GM23338 (cell line): ENCODE data around the gene NLE1. TPM values are rescaled to one million over a fixed set of nuclear protein-coding genes. Genes with fewer than 3 reads are reported as not detected.

Source experiments
- ATAC-seq: fragments of 200-7000 bp; cut with Tn5 transposase; 3 replicates; pipeline ENCODE4 v1.9.1; 2020
- DNase-seq: peaks from one replicate; pipeline ENCODE4 v3.0.0-alpha.2; 2015; ENCODE audit warnings: low spot score
- H2AFZ ChIP-seq: fragments of 200-600 bp; sonication (generic); 2 replicates; pipeline ENCODE4 v1.8.0; 2016; ENCODE audit warnings: antibody characterized with exemption, mild to moderate bottlenecking, moderate library complexity
- H3F3A ChIP-seq: fragments of 200-600 bp; sonication (generic); replicated peaks from 2 replicates; pipeline ENCODE4 v1.8.0; 2017; ENCODE audit warnings: antibody characterized with exemption, mixed run types, low read depth
- H3K27ac ChIP-seq: fragments of 200-600 bp; sonication (generic); 2 replicates; pipeline ENCODE4 v1.6.1; 2016; ENCODE audit warnings: low read depth
- H3K27me3 ChIP-seq: fragments of 200-600 bp; sonication (generic); 2 replicates; pipeline ENCODE4 v1.8.0; 2016; ENCODE audit warnings: mild to moderate bottlenecking, mixed run types, moderate library complexity; ENCODE audit not compliant: insufficient read depth
- H3K36me3 ChIP-seq: fragments of 200-600 bp; sonication (generic); 2 replicates; pipeline ENCODE4 v1.8.0; 2016; ENCODE audit warnings: mild to moderate bottlenecking; ENCODE audit not compliant: insufficient read depth
- H3K4me1 ChIP-seq: fragments of 200-600 bp; sonication (generic); 2 replicates; pipeline ENCODE4 v1.8.0; 2016; ENCODE audit warnings: mild to moderate bottlenecking, moderate library complexity; ENCODE audit not compliant: insufficient read depth
- H3K4me2 ChIP-seq: fragments of 200-600 bp; sonication (generic); 2 replicates; pipeline ENCODE4 v1.7.1; 2017; ENCODE audit warnings: mixed run types
- H3K4me3 ChIP-seq: fragments of 200-600 bp; sonication (generic); 2 replicates; pipeline ENCODE4 v1.6.1; 2016; ENCODE audit warnings: mixed run types
- H3K79me2 ChIP-seq: fragments of 200-600 bp; sonication (generic); replicated peaks from 2 replicates; pipeline ENCODE4 v1.8.0; 2017; ENCODE audit warnings: mild to moderate bottlenecking; ENCODE audit not compliant: insufficient read depth
- H3K9me2 ChIP-seq: fragments of 200-600 bp; sonication (generic); 2 replicates; pipeline ENCODE4 v1.8.0; 2017; ENCODE audit not compliant: insufficient read depth
- H4K20me1 ChIP-seq: fragments of 200-600 bp; sonication (generic); replicated peaks from 2 replicates; pipeline ENCODE4 v1.8.0; 2017; ENCODE audit warnings: mild to moderate bottlenecking; ENCODE audit not compliant: insufficient read depth
- H3K27ac Mint-ChIP-seq: 2 replicates; pipeline ENCODE4 v1.8.0; 2020; ENCODE audit warnings: inconsistent platforms, mild to moderate bottlenecking, moderate library complexity, mixed read lengths
- H3K27me3 Mint-ChIP-seq: 3 replicates; pipeline ENCODE4 v1.8.0; 2022; ENCODE audit warnings: low read depth, mild to moderate bottlenecking, moderate library complexity, mixed read lengths, inconsistent platforms; ENCODE audit not compliant: insufficient read depth, poor library complexity
- H3K36me3 Mint-ChIP-seq: 3 replicates; pipeline ENCODE4 v1.8.0; 2021; ENCODE audit warnings: low read depth, mild to moderate bottlenecking, inconsistent platforms, moderate library complexity, mixed read lengths
- H3K4me1 Mint-ChIP-seq: 3 replicates; pipeline ENCODE4 v1.8.0; 2020; ENCODE audit warnings: mild to moderate bottlenecking, inconsistent platforms, mixed read lengths
- H3K4me3 Mint-ChIP-seq: 3 replicates; pipeline ENCODE4 v1.8.0; 2021; ENCODE audit warnings: moderate library complexity, mild to moderate bottlenecking, inconsistent platforms, mixed read lengths
- H3K9me3 Mint-ChIP-seq: 3 replicates; pipeline ENCODE4 v1.8.0; 2020; ENCODE audit warnings: moderate library complexity, mild to moderate bottlenecking, inconsistent platforms, mixed read lengths
- CREB1 ChIP-seq: fragments of 250-450 bp; sonication (Bioruptor Pico); IDR thresholded peaks from 2 replicates; pipeline ENCODE4 v1.5.0; 2020; ENCODE audit warnings: low read depth, mild to moderate bottlenecking, moderate library complexity
- EZH2 ChIP-seq: fragments of 200-600 bp; sonication (generic); IDR thresholded peaks from one replicate; pipeline ENCODE4 v1.8.0; 2017; ENCODE audit warnings: antibody characterized with exemption, mild to moderate bottlenecking, low read depth; ENCODE audit not compliant: unreplicated experiment
- EZH2phosphoT487 ChIP-seq: fragments of 200-600 bp; sonication (generic); IDR thresholded peaks from one replicate; pipeline ENCODE4 v1.8.1; 2018; ENCODE audit warnings: antibody characterized with exemption; ENCODE audit not compliant: unreplicated experiment
- JUNB ChIP-seq: IDR thresholded peaks from one replicate; pipeline ENCODE4 v1.6.1; 2016; ENCODE audit warnings: antibody characterized with exemption; ENCODE audit not compliant: unreplicated experiment
- POLR2AphosphoS5 ChIP-seq: IDR thresholded peaks from 2 replicates; pipeline ENCODE4 v1.6.1; 2016; ENCODE audit warnings: antibody characterized with exemption, low read depth
- STAT1 ChIP-seq: IDR thresholded peaks from one replicate; pipeline ENCODE4 v1.6.1; 2016; ENCODE audit warnings: antibody characterized with exemption; ENCODE audit not compliant: unreplicated experiment
- ZNF331 ChIP-seq: fragments of 250-450 bp; sonication (Bioruptor Pico); IDR thresholded peaks from 2 replicates; pipeline ENCODE4 v1.5.0; 2020; ENCODE audit warnings: low read depth, mild to moderate bottlenecking, moderate library complexity
- ZNF462 ChIP-seq: fragments of 250-450 bp; sonication (Bioruptor Pico); IDR thresholded peaks from 2 replicates; pipeline ENCODE4 v1.5.0; 2020; ENCODE audit warnings: mild to moderate bottlenecking, moderate library complexity
- polyA plus RNA-seq: library from polyadenylated mRNA; unstranded; fragments of >200 nt; fragmentation: Nextera tagmentation; extraction: Ambion mirVana; gene quantifications from 2 replicates; pipeline ENCODE4 v1.2.1, GENCODE V29; 2016
- total RNA-seq: library from RNA; depleted of rRNA; stranded (reverse); fragments of >200 nt; shearing (Covaris generic); gene quantifications from 2 replicates; pipeline ENCODE4 v1.2.3, GENCODE V29; 2014
- TF ChIP-seq, protein P1 (sequence below): IDR thresholded peaks from one replicate; pipeline ENCODE4 v1.6.1; 2018; ENCODE audit warnings: antibody characterized with exemption; ENCODE audit not compliant: unreplicated experiment
- TF ChIP-seq, protein P2 (sequence below), 2 experiments: fragments of 200-600 bp in 1 of 2; sonication (generic) in 1 of 2; conservative IDR thresholded peaks; 2 replicates each; pipeline versions ENCODE4 v1.5.1 to v1.6.1; 2016 to 2017; ENCODE audit warnings: antibody characterized with exemption in 2 of 2, low read depth in 2 of 2, mild to moderate bottlenecking in 2 of 2, moderate library complexity in 1 of 2

The NLE1 gene
- total and polyA plus RNA-seq, 2 experiments from 2014 or later = 16.6 to 66.4 TPM

GRCh38 chr17:35171834-35172233 is 29.7 kb upstream of the NLE1 start:
- no peaks in the 10 kb centered on the region for H3K4me1 Mint-ChIP-seq
- no peaks in the 10 kb centered on the region for H3K4me1 ChIP-seq
- H3K9me2 ChIP-seq = no peaks in the 10 kb centered on the region
- H3K27ac ChIP-seq = no peak overlapping the region
- DNase-seq (no peak), ATAC-seq (no peak)
- no peak overlapping the region for H3K27ac Mint-ChIP-seq
- no peaks in the 10 kb centered on the region; the same call in 2 of the 3 replicates for H3K9me3 Mint-ChIP-seq
- H3K27me3 ChIP-seq = no peaks in the 10 kb centered on the region
- H3K36me3 ChIP-seq = no peaks in the 10 kb centered on the region
- peaks cover 15% of the 10 kb centered on the region for H3K27me3 Mint-ChIP-seq
- no peaks in the 10 kb centered on the region for H3K79me2 ChIP-seq
- H3F3A ChIP-seq = no peaks in the 10 kb centered on the region
- no peak overlapping the region for H2AFZ ChIP-seq
- no peak overlapping the region for H3K4me2 ChIP-seq
- H3K4me3 Mint-ChIP-seq = no peak overlapping the region
- no peaks in the 10 kb centered on the region for H3K36me3 Mint-ChIP-seq
- no peak overlapping the region for H3K4me3 ChIP-seq
- no peaks in the 10 kb centered on the region for H4K20me1 ChIP-seq
- no peak for TF ChIP-seq ZNF331 (CRISPR knock-in tag)
- no peak for TF ChIP-seq JUNB
- no peak for TF ChIP-seq STAT1
- no peak for TF ChIP-seq EZH2phosphoT487
- TF ChIP-seq EZH2 = no peak
- TF ChIP-seq, protein P1, sequence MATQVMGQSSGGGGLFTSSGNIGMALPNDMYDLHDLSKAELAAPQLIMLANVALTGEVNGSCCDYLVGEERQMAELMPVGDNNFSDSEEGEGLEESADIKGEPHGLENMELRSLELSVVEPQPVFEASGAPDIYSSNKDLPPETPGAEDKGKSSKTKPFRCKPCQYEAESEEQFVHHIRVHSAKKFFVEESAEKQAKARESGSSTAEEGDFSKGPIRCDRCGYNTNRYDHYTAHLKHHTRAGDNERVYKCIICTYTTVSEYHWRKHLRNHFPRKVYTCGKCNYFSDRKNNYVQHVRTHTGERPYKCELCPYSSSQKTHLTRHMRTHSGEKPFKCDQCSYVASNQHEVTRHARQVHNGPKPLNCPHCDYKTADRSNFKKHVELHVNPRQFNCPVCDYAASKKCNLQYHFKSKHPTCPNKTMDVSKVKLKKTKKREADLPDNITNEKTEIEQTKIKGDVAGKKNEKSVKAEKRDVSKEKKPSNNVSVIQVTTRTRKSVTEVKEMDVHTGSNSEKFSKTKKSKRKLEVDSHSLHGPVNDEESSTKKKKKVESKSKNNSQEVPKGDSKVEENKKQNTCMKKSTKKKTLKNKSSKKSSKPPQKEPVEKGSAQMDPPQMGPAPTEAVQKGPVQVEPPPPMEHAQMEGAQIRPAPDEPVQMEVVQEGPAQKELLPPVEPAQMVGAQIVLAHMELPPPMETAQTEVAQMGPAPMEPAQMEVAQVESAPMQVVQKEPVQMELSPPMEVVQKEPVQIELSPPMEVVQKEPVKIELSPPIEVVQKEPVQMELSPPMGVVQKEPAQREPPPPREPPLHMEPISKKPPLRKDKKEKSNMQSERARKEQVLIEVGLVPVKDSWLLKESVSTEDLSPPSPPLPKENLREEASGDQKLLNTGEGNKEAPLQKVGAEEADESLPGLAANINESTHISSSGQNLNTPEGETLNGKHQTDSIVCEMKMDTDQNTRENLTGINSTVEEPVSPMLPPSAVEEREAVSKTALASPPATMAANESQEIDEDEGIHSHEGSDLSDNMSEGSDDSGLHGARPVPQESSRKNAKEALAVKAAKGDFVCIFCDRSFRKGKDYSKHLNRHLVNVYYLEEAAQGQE = no peak
- no peak for TF ChIP-seq POLR2AphosphoS5
- no peak for TF ChIP-seq CREB1 (CRISPR knock-in tag)
- no peak for TF ChIP-seq ZNF462 (CRISPR knock-in tag)
- TF ChIP-seq, protein P2, sequence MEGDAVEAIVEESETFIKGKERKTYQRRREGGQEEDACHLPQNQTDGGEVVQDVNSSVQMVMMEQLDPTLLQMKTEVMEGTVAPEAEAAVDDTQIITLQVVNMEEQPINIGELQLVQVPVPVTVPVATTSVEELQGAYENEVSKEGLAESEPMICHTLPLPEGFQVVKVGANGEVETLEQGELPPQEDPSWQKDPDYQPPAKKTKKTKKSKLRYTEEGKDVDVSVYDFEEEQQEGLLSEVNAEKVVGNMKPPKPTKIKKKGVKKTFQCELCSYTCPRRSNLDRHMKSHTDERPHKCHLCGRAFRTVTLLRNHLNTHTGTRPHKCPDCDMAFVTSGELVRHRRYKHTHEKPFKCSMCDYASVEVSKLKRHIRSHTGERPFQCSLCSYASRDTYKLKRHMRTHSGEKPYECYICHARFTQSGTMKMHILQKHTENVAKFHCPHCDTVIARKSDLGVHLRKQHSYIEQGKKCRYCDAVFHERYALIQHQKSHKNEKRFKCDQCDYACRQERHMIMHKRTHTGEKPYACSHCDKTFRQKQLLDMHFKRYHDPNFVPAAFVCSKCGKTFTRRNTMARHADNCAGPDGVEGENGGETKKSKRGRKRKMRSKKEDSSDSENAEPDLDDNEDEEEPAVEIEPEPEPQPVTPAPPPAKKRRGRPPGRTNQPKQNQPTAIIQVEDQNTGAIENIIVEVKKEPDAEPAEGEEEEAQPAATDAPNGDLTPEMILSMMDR (conservative IDR thresholded peaks at IDR 0.05; ENCODE audit: low read depth in 2 of 2) = no peak
